Fibroblast of lung (primary cell): ENCODE results near the gene AK9. TPM values are rescaled to one million over a fixed set of nuclear protein-coding genes. Genes with fewer than 3 reads are reported as not detected.

Experiments
- DNase-seq, 2 donors: peaks; one replicate each; pipeline versions ENCODE4 v3.0.0 to v3.0.0-alpha.2; 2010; ENCODE audit warnings: low read depth in 2 of 2
- H2AFZ ChIP-seq: 2 replicates; pipeline ENCODE4 v1.5.1; 2012; ENCODE audit warnings: low read length, control low read depth, inconsistent platforms
- H3K27ac ChIP-seq: 2 replicates; pipeline ENCODE4 v1.5.1; 2011; ENCODE audit warnings: low read length, control low read depth; ENCODE audit not compliant: insufficient read depth
- H3K27me3 ChIP-seq: 2 replicates; pipeline ENCODE4 v1.5.1; 2011; ENCODE audit warnings: mild to moderate bottlenecking, low read length; ENCODE audit not compliant: control insufficient read depth, insufficient read depth
- H3K36me3 ChIP-seq: 2 replicates; pipeline ENCODE4 v1.5.1; 2011; ENCODE audit warnings: low read length; ENCODE audit not compliant: control insufficient read depth, insufficient read depth
- H3K4me1 ChIP-seq: 2 replicates; pipeline ENCODE4 v1.5.1; 2011; ENCODE audit warnings: low read length; ENCODE audit not compliant: control insufficient read depth, insufficient read depth; ENCODE audit errors: extremely low read depth
- H3K4me2 ChIP-seq: 2 replicates; pipeline ENCODE4 v1.5.1; 2011; ENCODE audit warnings: low read length, control low read depth; ENCODE audit not compliant: insufficient read depth; ENCODE audit errors: extremely low read depth
- H3K4me3 ChIP-seq, 4 experiments: fragments of 200-600 bp in 1 of 4; sonication (generic) in 1 of 4; replicated peaks in 1 of 4; 2 replicates each; pipeline ENCODE4 v1.5.1; 2011 to 2016; ENCODE audit warnings: low read length in 4 of 4, low read depth in 3 of 4, mild to moderate bottlenecking in 3 of 4, control low read depth in 2 of 4, inconsistent platforms in 1 of 4, mixed read lengths in 1 of 4; ENCODE audit not compliant: insufficient read depth in 1 of 4; ENCODE audit errors: control extremely low read depth in 1 of 4
- H3K79me2 ChIP-seq: 2 replicates; pipeline ENCODE4 v1.5.1; 2012; ENCODE audit warnings: mild to moderate bottlenecking, low read length, inconsistent platforms; ENCODE audit not compliant: control insufficient read depth, insufficient read depth
- H3K9ac ChIP-seq: 2 replicates; pipeline ENCODE4 v1.5.1; 2011; ENCODE audit warnings: mild to moderate bottlenecking, low read length, control low read depth; ENCODE audit not compliant: insufficient read depth
- H3K9me3 ChIP-seq: 2 replicates; pipeline ENCODE4 v1.5.1; 2012; ENCODE audit warnings: low read depth, low read length; ENCODE audit not compliant: control insufficient read depth, insufficient read depth
- H4K20me1 ChIP-seq: 2 replicates; pipeline ENCODE4 v1.5.1; 2011; ENCODE audit warnings: low read length; ENCODE audit not compliant: control insufficient read depth, insufficient read depth; ENCODE audit errors: extremely low read depth
- EZH2 ChIP-seq: IDR thresholded peaks from 2 replicates; pipeline ENCODE4 v1.5.1; 2012; ENCODE audit warnings: low read length, control low read depth, mild to moderate bottlenecking; ENCODE audit errors: missing control alignments
- polyA plus RNA-seq, 2 donors: library from polyadenylated mRNA; depleted of rRNA in 1 of 2; stranded (reverse) in 1 of 2; unstranded in 1 of 2; fragments of >200 nt; gene quantifications; 2 replicates each; pipeline ENCODE4 v1.2.1, GENCODE V29; 2011 to 2012; ENCODE audit warnings: missing spikeins in 1 of 2
- total RNA-seq: library from RNA; depleted of rRNA; stranded (reverse); fragments of >200 nt; gene quantifications from 2 replicates; pipeline ENCODE4 v1.2.1, GENCODE V29; 2014
- TF ChIP-seq, protein P1 (sequence below), 2 donors: IDR thresholded peaks in 1 of 2; conservative IDR thresholded peaks in 1 of 2; 1 replicate in 1 of 2; 2 replicates in 1 of 2; pipeline ENCODE4 v1.5.1; 2011 to 2012; ENCODE audit warnings: low read length in 2 of 2, control low read depth in 1 of 2, inconsistent platforms in 1 of 2, low read depth in 1 of 2, mild to moderate bottlenecking in 1 of 2

The AK9 gene
- total and polyA plus RNA-seq, 2 donors (not counting 1 experiment from before 2014, with no cell fraction given): 4.5 to 10.4 TPM

DNA sequence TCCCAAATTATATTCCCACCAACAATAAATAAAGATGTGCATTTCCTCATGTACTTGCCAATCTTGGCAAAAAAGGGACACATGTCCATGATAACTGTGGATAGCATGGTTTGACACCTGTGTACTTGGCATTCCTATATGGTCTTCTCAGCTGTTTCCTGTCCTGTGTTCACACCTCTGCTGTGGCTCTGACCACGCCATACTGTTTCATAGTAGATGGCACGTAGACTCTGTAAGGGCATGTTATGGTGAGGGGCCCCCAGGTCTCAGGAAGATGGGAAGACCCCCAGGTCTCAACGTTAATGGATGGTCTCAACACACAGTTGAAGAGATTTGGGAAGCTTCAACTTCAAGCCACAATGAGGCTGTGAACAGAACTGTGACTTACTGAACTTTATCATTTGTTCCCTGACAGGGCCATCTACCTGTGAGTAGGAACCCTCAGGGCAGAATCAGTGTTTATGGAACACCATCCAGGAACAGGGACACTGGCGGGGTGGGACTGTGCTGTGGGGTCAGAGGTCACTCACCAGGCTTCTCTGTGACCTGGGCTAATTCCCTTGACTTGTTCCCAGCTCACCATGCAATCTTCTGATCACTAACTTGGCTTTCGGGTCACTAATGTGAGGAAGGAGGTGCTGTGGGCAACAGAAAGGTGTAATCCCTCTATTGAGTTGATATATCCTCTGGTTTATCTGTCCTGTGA, 219.7 kb downstream of the AK9 start:
- Histone ChIP-seq H3K4me3 (no peak overlapping the region), H3K36me3 (peaks cover 19% of the 10 kb centered on the region), H3K27me3 (no peaks in the 10 kb centered on the region), H4K20me1 (no peaks in the 10 kb centered on the region), H3K9me3 (no peaks in the 10 kb centered on the region), H3K27ac (no peak overlapping the region), H3K9ac (no peak overlapping the region), H2AFZ (no peak overlapping the region), H3K4me2 (no peak overlapping the region), H3K79me2 (no peaks in the 10 kb centered on the region), H3K4me1 (no peaks in the 10 kb centered on the region)
- TF ChIP-seq EZH2: no peak
- TF ChIP-seq, protein P1, sequence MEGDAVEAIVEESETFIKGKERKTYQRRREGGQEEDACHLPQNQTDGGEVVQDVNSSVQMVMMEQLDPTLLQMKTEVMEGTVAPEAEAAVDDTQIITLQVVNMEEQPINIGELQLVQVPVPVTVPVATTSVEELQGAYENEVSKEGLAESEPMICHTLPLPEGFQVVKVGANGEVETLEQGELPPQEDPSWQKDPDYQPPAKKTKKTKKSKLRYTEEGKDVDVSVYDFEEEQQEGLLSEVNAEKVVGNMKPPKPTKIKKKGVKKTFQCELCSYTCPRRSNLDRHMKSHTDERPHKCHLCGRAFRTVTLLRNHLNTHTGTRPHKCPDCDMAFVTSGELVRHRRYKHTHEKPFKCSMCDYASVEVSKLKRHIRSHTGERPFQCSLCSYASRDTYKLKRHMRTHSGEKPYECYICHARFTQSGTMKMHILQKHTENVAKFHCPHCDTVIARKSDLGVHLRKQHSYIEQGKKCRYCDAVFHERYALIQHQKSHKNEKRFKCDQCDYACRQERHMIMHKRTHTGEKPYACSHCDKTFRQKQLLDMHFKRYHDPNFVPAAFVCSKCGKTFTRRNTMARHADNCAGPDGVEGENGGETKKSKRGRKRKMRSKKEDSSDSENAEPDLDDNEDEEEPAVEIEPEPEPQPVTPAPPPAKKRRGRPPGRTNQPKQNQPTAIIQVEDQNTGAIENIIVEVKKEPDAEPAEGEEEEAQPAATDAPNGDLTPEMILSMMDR (conservative IDR thresholded peaks at IDR 0.05 in 1 of 2, IDR thresholded peaks at IDR 0.05 in 1 of 2; ENCODE audit: low read depth in 1 of 2, low read length in 2 of 2): no peak
- no peak for DNase-seq

DNA sequence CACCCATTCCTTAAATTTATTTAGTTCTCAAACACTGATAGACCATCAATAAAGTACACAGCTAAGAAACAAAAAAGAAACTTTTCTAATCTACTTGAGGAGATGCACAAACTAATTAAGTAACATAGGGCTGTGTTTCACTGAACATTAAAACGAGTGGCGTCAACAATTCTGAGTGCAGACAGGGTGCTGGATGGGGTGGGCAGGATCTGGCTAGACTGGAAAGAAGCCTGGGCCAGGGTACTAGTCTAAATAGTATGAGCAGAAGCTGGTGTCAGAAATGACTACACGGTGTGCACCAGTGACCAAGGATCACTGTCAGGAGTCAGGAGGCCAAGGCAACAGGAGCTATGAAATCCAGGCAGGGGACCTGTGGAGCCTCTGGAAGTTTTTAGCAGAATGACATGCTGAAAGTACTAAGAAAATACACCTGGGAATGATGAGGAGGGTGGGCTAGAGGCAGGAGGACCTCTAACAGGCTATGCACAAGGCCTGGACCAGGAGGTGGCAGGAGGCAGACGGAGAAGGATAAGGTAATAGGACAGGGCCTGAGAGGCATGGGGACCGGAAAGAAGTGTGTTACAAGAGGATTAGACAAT, 221.3 kb downstream of the AK9 start:
- H3K9me3 ChIP-seq: no peaks in the 10 kb centered on the region
- H2AFZ ChIP-seq: no peak overlapping the region
- DNase-seq: no peak
- no peak overlapping the region for H3K27ac ChIP-seq
- no peak overlapping the region for H3K9ac ChIP-seq
- no peak overlapping the region for H3K4me3 ChIP-seq
- TF ChIP-seq EZH2: no peak
- H3K79me2 ChIP-seq: no peaks in the 10 kb centered on the region
- no peak overlapping the region for H3K4me2 ChIP-seq
- no peaks in the 10 kb centered on the region for H3K27me3 ChIP-seq
- peaks cover 23% of the 10 kb centered on the region for H3K36me3 ChIP-seq
- H4K20me1 ChIP-seq: no peaks in the 10 kb centered on the region
- no peaks in the 10 kb centered on the region for H3K4me1 ChIP-seq

DNA sequence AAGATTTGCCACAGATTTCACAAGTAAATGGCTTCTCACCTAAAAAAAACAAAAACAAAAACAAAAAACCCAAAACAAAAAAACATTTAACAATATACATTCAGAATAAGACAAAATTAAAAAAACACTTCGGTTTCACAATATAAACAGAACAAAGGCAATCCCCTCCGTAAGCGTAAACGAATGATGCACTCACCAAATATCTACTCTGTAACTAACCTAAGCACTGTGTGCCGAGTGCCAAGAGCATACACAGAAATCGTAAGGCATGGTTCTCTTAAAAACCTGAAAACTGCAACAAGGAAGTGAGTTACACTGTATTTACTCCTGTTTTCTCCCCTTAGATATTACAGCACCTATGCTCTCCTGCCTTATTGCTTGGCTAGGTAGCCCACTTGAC, 223.3 kb downstream of the AK9 start:
- Histone ChIP-seq H2AFZ (no peak overlapping the region), H4K20me1 (no peaks in the 10 kb centered on the region), H3K27ac (no peak overlapping the region), H3K36me3 (peaks cover 17% of the 10 kb centered on the region), H3K9me3 (no peaks in the 10 kb centered on the region), H3K4me1 (no peaks in the 10 kb centered on the region), H3K79me2 (no peaks in the 10 kb centered on the region), H3K27me3 (no peaks in the 10 kb centered on the region), H3K4me2 (no peak overlapping the region), H3K4me3 (no peak overlapping the region), H3K9ac (no peak overlapping the region)
- DNase-seq: no peak
- TF ChIP-seq, protein P1 (conservative IDR thresholded peaks at IDR 0.05 in 1 of 2, IDR thresholded peaks at IDR 0.05 in 1 of 2; ENCODE audit: low read depth in 1 of 2, low read length in 2 of 2): no peak
- no peak for TF ChIP-seq EZH2
